Measurements from ENCODE around the gene DERL2. TPM values are rescaled to one million over a fixed set of nuclear protein-coding genes. Genes with fewer than 3 reads are reported as not detected.

DERL2 gene
- total and polyA plus RNA-seq, 2 of the 4 experiments (the other 2 are of a cell fraction): 27.4 to 44.2 TPM

DNA sequence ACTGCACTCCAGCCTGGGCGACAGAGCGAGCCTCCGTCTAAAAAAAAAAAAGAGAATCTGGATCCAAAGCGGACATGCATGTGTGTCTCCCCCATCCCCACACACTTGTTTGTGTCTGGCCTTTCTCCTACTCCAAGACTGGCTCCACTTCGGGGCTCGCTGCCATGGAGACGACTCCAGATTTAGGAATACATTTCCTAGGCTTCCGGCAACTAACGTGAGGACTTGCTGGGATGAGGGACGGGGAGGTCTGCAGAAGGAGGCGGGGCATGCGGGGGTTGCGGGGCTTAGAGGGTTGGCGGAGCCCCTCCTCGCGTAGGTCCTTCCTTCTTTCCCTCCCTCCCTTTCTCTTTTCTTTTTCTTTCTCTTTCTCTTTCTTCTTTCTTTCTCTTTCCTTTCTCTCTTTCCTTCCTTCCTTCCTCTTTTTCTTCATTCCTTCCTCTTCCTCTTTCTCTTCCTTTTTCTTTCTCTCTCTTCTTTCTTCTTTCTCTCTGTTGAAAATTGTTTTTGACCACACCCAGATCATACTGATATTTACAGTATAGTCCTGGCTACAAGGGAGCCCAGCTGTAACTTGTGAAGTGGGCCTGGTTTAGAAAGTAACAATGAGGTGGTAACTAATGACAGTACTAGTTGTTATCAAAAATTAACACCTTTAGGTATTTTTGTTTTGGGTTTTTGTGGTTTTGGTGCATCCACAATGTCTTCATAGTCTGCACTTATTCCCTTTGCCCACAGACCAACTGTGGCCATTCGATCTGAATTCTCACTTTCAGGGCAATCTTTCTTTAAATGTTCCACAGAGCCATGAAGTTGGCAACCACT is 25.6 kb upstream of the DERL2 start:
- in situ Hi-C loops (cut with MboI; ENCODE audit: low sequenced_read_pairs): no loop called here
- intact Hi-C loops (cut with micrococcal nuclease): no loop called here
- H3K9me3 ChIP-seq (ENCODE audit: control insufficient read depth, insufficient read depth, low read length): no peaks in the 10 kb centered on the region
- no peak overlapping the region for H3K14ac ChIP-seq (replicated peaks; ENCODE audit: low read depth, low read length)
- no peak overlapping the region for H2BK15ac ChIP-seq (ENCODE audit: low read depth, low read length)
- H2BK120ac ChIP-seq (ENCODE audit: low read depth, low read length): peak overlapping the region; percentile 74; the same call in 1 of the 2 replicates
- H3K36me3 ChIP-seq (ENCODE audit: control insufficient read depth, insufficient read depth, low read length): peaks cover 5% of the 10 kb centered on the region; the same call in 1 of the 2 replicates
- peak overlapping the region; percentile 55 for H2AK9ac ChIP-seq (replicated peaks; ENCODE audit: low read depth, low read length, poor library complexity)
- no peak overlapping the region for H3K9ac ChIP-seq (ENCODE audit: low read depth, low read length)
- peak overlapping the region; percentile 63 for H4K91ac ChIP-seq (ENCODE audit: insufficient read depth, low read depth, low read length)
- no peak overlapping the region for H3K4me2 ChIP-seq (ENCODE audit: low read depth, low read length)
- ATAC-seq (ENCODE audit: low read depth) (no peak), DNase-seq (no peak)
- H3K27ac ChIP-seq (ENCODE audit: insufficient read depth, low read length): no peak overlapping the region
- H3K23ac ChIP-seq (ENCODE audit: low read depth, low read length): no peak overlapping the region
- no peak overlapping the region for H4K8ac ChIP-seq (ENCODE audit: low read depth in 2 of 2, low read length in 2 of 2)
- H3K56ac ChIP-seq (ENCODE audit: extremely low read depth, insufficient read depth, low read length): no peak overlapping the region
- CTCF ChIA-PET: no interaction called here
- H3K79me1 ChIP-seq (ENCODE audit: low read depth in 1 of 2, low read length in 2 of 2): peaks cover 9 to 17% of the 10 kb centered on the region in 2 experiments
- BruUV-seq (replicated peaks): no TSS peak
- WGBS, 2 experiments (ENCODE audit: extremely low coverage in 2 of 2, insufficient read length in 1 of 2): 94% methylated on average over 2 of the region's 17 CpGs; no CpG with 5 or more reads in 1 of the 2 experiments
- TF ChIP-seq CEBPB (IDR thresholded peaks at IDR 0.05; ENCODE audit: low read depth, low read length): no peak
- TF ChIP-seq FOS (IDR thresholded peaks at IDR 0.05; ENCODE audit: low read depth, low read length): no peak
- TF ChIP-seq, protein P1, sequence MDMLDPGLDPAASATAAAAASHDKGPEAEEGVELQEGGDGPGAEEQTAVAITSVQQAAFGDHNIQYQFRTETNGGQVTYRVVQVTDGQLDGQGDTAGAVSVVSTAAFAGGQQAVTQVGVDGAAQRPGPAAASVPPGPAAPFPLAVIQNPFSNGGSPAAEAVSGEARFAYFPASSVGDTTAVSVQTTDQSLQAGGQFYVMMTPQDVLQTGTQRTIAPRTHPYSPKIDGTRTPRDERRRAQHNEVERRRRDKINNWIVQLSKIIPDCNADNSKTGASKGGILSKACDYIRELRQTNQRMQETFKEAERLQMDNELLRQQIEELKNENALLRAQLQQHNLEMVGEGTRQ (IDR thresholded peaks at IDR 0.05; ENCODE audit: low read depth, low read length): no peak
- no peak for TF ChIP-seq BHLHE40 (IDR thresholded peaks at IDR 0.05; ENCODE audit: low read depth, low read length)
- TF ChIP-seq NFE2L2 (IDR thresholded peaks at IDR 0.05; ENCODE audit: low read depth, low read length): no peak
- no peak for TF ChIP-seq CHD1 (IDR thresholded peaks at IDR 0.05; ENCODE audit: low read depth, low read length)
- no peak for TF ChIP-seq POLR2A (IDR thresholded peaks at IDR 0.05; ENCODE audit: low read depth, low read length)
- TF ChIP-seq MAZ (IDR thresholded peaks at IDR 0.05; ENCODE audit: borderline replicate concordance, low read depth, low read length): no peak
- TF ChIP-seq MXI1 (IDR thresholded peaks at IDR 0.05; ENCODE audit: borderline replicate concordance, low read depth, low read length): no peak
- no peak for TF ChIP-seq RAD21 (IDR thresholded peaks at IDR 0.05; ENCODE audit: low read length)
- no peak for TF ChIP-seq RFX5 (IDR thresholded peaks at IDR 0.05; ENCODE audit: low read depth, low read length)
- TF ChIP-seq MAFK (IDR thresholded peaks at IDR 0.05; ENCODE audit: low read depth, low read length): no peak
- peaks cover 25% of the 10 kb centered on the region for H3K9me1 ChIP-seq (ENCODE audit: insufficient read depth, low read length)
- peaks cover 19% of the 10 kb centered on the region for H3K4me1 ChIP-seq (ENCODE audit: control insufficient read depth, insufficient read depth, low read length)
- H3K4me3 ChIP-seq (ENCODE audit: insufficient read depth, low read depth, low read length): no peak overlapping the region
- H4K20me1 ChIP-seq (ENCODE audit: insufficient read depth, low read length): peaks cover 2% of the 10 kb centered on the region; the same call in 1 of the 2 replicates
- H2AK5ac ChIP-seq (ENCODE audit: low read depth, low read length): peak overlapping the region; percentile 59; the same call in 1 of the 2 replicates
- dilution Hi-C loops (cut with HindIII; ENCODE audit: low sequenced_read_pairs, unreplicated experiment): no loop called here
- H3K27me3 ChIP-seq (ENCODE audit: control insufficient read depth, insufficient read depth, low read length): no peaks in the 10 kb centered on the region
- H2BK5ac ChIP-seq (ENCODE audit: low read depth, low read length, poor library complexity, severe bottlenecking): no peak overlapping the region
- H2AFZ ChIP-seq (replicated peaks; ENCODE audit: low read length, poor library complexity): no peak overlapping the region
- H2BK20ac ChIP-seq (ENCODE audit: low read depth, low read length): peak overlapping the region; percentile 29; the same call in 1 of the 2 replicates
- H3K18ac ChIP-seq (ENCODE audit: low read depth, low read length): no peak overlapping the region
- POLR2A ChIA-PET (ENCODE audit: unreplicated experiment): no interaction called here
- peak overlapping the region; percentile 72 for H3K4ac ChIP-seq (ENCODE audit: low read depth, low read length)
- no peak overlapping the region for H4K5ac ChIP-seq (ENCODE audit: low read depth, low read length)

Data from IMR-90 (cell line).